Vagina (tissue), 2 donors: ENCODE data around the gene PRR5. TPM values are rescaled to one million over a fixed set of nuclear protein-coding genes. Genes with fewer than 3 reads are reported as not detected.

Experiments used
- DNase-seq, 2 donors: peaks; one replicate each; pipeline ENCODE4 v3.0.0-alpha.2; 2017; ENCODE audit errors: extremely low spot score in 2 of 2
- H3K27ac ChIP-seq: fragments of 200-600 bp; sonication (generic); one replicate; pipeline ENCODE4 v1.5.1; 2019
- H3K27me3 ChIP-seq: fragments of 200-600 bp; sonication (generic); one replicate; pipeline ENCODE4 v1.5.1; 2019
- H3K36me3 ChIP-seq, 2 donors: fragments of 200-600 bp; sonication (generic); one replicate each; pipeline ENCODE4 v1.5.1; 2017 to 2019
- H3K4me1 ChIP-seq: fragments of 200-600 bp; sonication (generic); one replicate; pipeline ENCODE4 v1.5.1; 2019
- H3K4me3 ChIP-seq, 2 donors: fragments of 200-600 bp; sonication (generic); 1 replicate in 1 of 2; 2 replicates in 1 of 2; pipeline ENCODE4 v1.5.1; 2016 to 2019
- H3K9me3 ChIP-seq: fragments of 200-600 bp; sonication (generic); one replicate; pipeline ENCODE4 v1.5.1; 2019
- CTCF ChIP-seq, 3 experiments: fragments of 450-650 bp in 2 of 3; fragments of 200-600 bp in 1 of 3; sonication (generic) in 1 of 3; IDR thresholded peaks; one replicate each; pipeline ENCODE4 v1.5.1; 2017 to 2019; ENCODE audit warnings: antibody characterized with exemption in 3 of 3, mild to moderate bottlenecking in 2 of 3, moderate library complexity in 2 of 3
- POLR2A ChIP-seq, 2 donors: fragments of 450-650 bp; IDR thresholded peaks; one replicate each; pipeline ENCODE4 v1.6.1; 2017; ENCODE audit warnings: antibody characterized with exemption in 2 of 2, mild to moderate bottlenecking in 2 of 2, moderate library complexity in 2 of 2
- POLR2AphosphoS5 ChIP-seq, 2 donors: sonication (generic); formaldehyde crosslinking; IDR thresholded peaks; one replicate each; pipeline ENCODE4 v1.9.0; 2017; ENCODE audit warnings: antibody characterized with exemption in 2 of 2, mild to moderate bottlenecking in 2 of 2, low read depth in 1 of 2; ENCODE audit not compliant: insufficient read depth in 1 of 2
- intact Hi-C: fragments of 100-400 bp; cut with DNase I; formaldehyde crosslinking; loops from one replicate; pipeline ENCODE4 v1.15.1; 2023
- total RNA-seq: library from RNA; depleted of rRNA; stranded (reverse); fragments of >200 nt; gene quantifications from one replicate; pipeline ENCODE4 v1.2.3, GENCODE V29; 2016

The PRR5 gene
- total RNA-seq, 1 donor from 2014 or later: 36.8 TPM

GRCh38 chr22:44683237-44683636, 18.8 kb upstream of the PRR5 start:
- intact Hi-C loops: no loop called here
- no peak overlapping the region for H3K4me3 ChIP-seq
- no peak for TF ChIP-seq POLR2AphosphoS5 (IDR thresholded peaks at IDR 0.05; ENCODE audit: insufficient read depth in 1 of 2, low read depth in 1 of 2)
- no peak for TF ChIP-seq POLR2A (IDR thresholded peaks at IDR 0.05)
- TF ChIP-seq CTCF (IDR thresholded peaks at IDR 0.05): no peak
- H3K27me3 ChIP-seq: no peaks in the 10 kb centered on the region
- H3K4me1 ChIP-seq: peaks cover 19% of the 10 kb centered on the region
- no peak for DNase-seq
- H3K36me3 ChIP-seq: no peaks in the 10 kb centered on the region
- no peak overlapping the region for H3K27ac ChIP-seq
- H3K9me3 ChIP-seq: no peaks in the 10 kb centered on the region

- TF ChIP-seq POLR2A (IDR thresholded peaks at IDR 0.05) (no peak), CTCF (IDR thresholded peaks at IDR 0.05) (no peak), POLR2AphosphoS5 (IDR thresholded peaks at IDR 0.05; ENCODE audit: insufficient read depth in 1 of 2, low read depth in 1 of 2) (no peak)
- H3K4me3 ChIP-seq: no peak overlapping the region
- DNase-seq: no peak
- no peaks in the 10 kb centered on the region for H3K27me3 ChIP-seq
- no peaks in the 10 kb centered on the region for H3K36me3 ChIP-seq
- H3K4me1 ChIP-seq: peaks cover 19% of the 10 kb centered on the region
- intact Hi-C loops: no loop called here
- H3K9me3 ChIP-seq: no peaks in the 10 kb centered on the region
- peak overlapping the region; percentile 59 for H3K27ac ChIP-seq
Observed at GRCh38 chr22:44683881-44684280, 18.1 kb upstream of the PRR5 start.

- Histone ChIP-seq H3K4me3 (no peak overlapping the region), H3K36me3 (no peaks in the 10 kb centered on the region), H3K27ac (peak overlapping the region; percentile 71), H3K4me1 (peaks cover 19% of the 10 kb centered on the region), H3K9me3 (no peaks in the 10 kb centered on the region), H3K27me3 (no peaks in the 10 kb centered on the region)
- TF ChIP-seq POLR2A (IDR thresholded peaks at IDR 0.05) (no peak), CTCF (IDR thresholded peaks at IDR 0.05) (peak; percentile 75 to 97 (median 78)), POLR2AphosphoS5 (IDR thresholded peaks at IDR 0.05; ENCODE audit: insufficient read depth in 1 of 2, low read depth in 1 of 2) (peak in 1 of 2 donors; percentile 58)
- no peak for DNase-seq
- intact Hi-C loops: no loop called here
Observed at GRCh38 chr22:44684506-44685383, 17.3 kb upstream of the PRR5 start.

DNA sequence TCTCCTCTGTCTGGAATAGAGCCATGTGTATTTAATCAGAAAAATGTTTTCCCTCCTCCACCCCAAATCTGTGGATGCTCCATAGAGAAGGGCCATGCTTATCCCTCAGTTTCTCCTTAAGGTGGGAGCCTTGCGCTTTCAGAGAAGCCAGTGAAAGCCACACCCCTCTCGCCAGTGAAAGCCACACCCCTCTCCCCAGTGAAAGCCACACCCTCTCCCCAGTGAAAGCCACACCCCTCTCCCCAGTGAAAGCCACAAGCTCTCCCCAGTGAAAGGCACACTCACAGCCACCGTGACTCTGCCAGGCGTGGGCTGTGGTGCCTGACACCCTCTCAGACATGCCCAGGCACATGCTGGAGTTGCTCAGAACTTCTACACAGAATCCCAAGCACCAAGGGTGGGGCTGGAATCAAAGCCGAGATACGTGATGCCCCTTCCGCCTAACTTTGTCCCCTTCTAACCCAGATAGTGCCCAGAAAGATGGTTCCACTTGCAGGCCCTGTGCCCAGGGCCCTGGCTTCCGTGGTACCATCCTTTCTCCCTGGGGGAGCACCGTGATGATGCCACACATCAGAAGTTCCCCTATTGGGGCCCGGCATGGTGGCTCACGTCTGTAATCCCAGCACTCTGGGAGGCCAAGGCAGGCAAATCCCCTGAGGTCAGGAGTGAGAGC, 16.5 kb upstream of the PRR5 start:
- Histone ChIP-seq H3K4me1 (peaks cover 19% of the 10 kb centered on the region), H3K4me3 (no peak overlapping the region), H3K27me3 (no peaks in the 10 kb centered on the region), H3K36me3 (no peaks in the 10 kb centered on the region), H3K9me3 (no peaks in the 10 kb centered on the region), H3K27ac (peak overlapping the region; percentile 71)
- intact Hi-C loops: loop anchor here (2.0 kb wide), 1 partner anchor 51 kb away; no protein-coding TSS in a partner anchor
- DNase-seq: no peak
- TF ChIP-seq POLR2A (IDR thresholded peaks at IDR 0.05) (no peak), CTCF (IDR thresholded peaks at IDR 0.05) (no peak), POLR2AphosphoS5 (IDR thresholded peaks at IDR 0.05; ENCODE audit: insufficient read depth in 1 of 2, low read depth in 1 of 2) (peak in 1 of 2 donors; percentile 15)
